ENCODE data around the gene SAA4. TPM values are rescaled to one million over a fixed set of nuclear protein-coding genes. Genes with fewer than 3 reads are reported as not detected.
"Not testable (repeated sequence)": the region's sequence is repeated elsewhere in the genome, so short reads cannot be mapped to it uniquely, and the experiment has no call there.

The SAA4 gene
- total and polyA plus RNA-seq, 2 of the 8 experiments (the other 6 are each of a cell fraction or from before 2014, with no cell fraction given), result not detected

- H2BK120ac ChIP-seq (replicated peaks; ENCODE audit: low read depth, low read length); H3K9ac ChIP-seq (replicated peaks in 1 of 4; ENCODE audit: extremely low read depth in 1 of 4, low read depth in 3 of 4, low read length in 3 of 4); H2BK5ac ChIP-seq (ENCODE audit: low read depth, low read length); H3K14ac ChIP-seq (ENCODE audit: insufficient read length); H4K20me1 ChIP-seq (replicated peaks in 1 of 2; ENCODE audit: control insufficient read depth in 1 of 2, insufficient read depth in 2 of 2, low read length in 2 of 2); H3K27me3 ChIP-seq (replicated peaks in 1 of 4; ENCODE audit: control insufficient read depth in 3 of 4, extremely low read depth in 1 of 4, insufficient read depth in 3 of 4, low read length in 3 of 4); H2BK20ac ChIP-seq (ENCODE audit: low read length); H2BK15ac ChIP-seq (ENCODE audit: low read length); DNase-seq (ENCODE audit: low read depth in 1 of 2, low spot score in 2 of 2); H4K8ac ChIP-seq (ENCODE audit: extremely low read depth, insufficient read depth, low read length); H3K23me2 ChIP-seq (ENCODE audit: low read depth, low read length); H4K91ac ChIP-seq (replicated peaks; ENCODE audit: insufficient read length, low read length); H4K5ac ChIP-seq (ENCODE audit: insufficient read length, low read depth, low read length); H2BK12ac ChIP-seq (ENCODE audit: low read depth, low read length); H3K36me3 ChIP-seq (ENCODE audit: control insufficient read depth in 2 of 4, insufficient read depth in 4 of 4, low read length in 3 of 4); H2AK5ac ChIP-seq (ENCODE audit: low read depth, low read length); H3K9me3 ChIP-seq (ENCODE audit: insufficient read depth in 2 of 2, low read depth in 1 of 2, low read length in 1 of 2); H3K4ac ChIP-seq (replicated peaks; ENCODE audit: insufficient read length, low read depth, low read length); CTCF ChIA-PET (ENCODE audit: partially characterized antibody); H3K4me2 ChIP-seq (ENCODE audit: insufficient read depth in 1 of 2, low read depth in 2 of 2, low read length in 2 of 2); H3K56ac ChIP-seq (replicated peaks; ENCODE audit: insufficient read length, low read depth, low read length); H3K79me1 ChIP-seq (ENCODE audit: low read depth, low read length); FAIRE-seq; H3K4me3 ChIP-seq (ENCODE audit: extremely low read depth in 1 of 4, insufficient read depth in 2 of 4, low read depth in 3 of 4, low read length in 4 of 4); H3K4me1 ChIP-seq (replicated peaks in 1 of 4; ENCODE audit: control insufficient read depth in 3 of 4, insufficient read depth in 4 of 4, low read length in 3 of 4); H3K79me2 ChIP-seq (ENCODE audit: control insufficient read depth in 1 of 2, insufficient read depth in 2 of 2, low read length in 2 of 2); H2AFZ ChIP-seq (ENCODE audit: low read length); H3K18ac ChIP-seq (ENCODE audit: extremely low read depth, low read length); H3K23ac ChIP-seq (ENCODE audit: insufficient read length); H3K27ac ChIP-seq (ENCODE audit: low read depth, low read length): not testable (repeated sequence)
- TF ChIP-seq CEBPB (IDR thresholded peaks at IDR 0.05; ENCODE audit: low read depth, low read length), result 0 out of 2 replicates have a peak, but pooled peaks have one; percentile 60
- POLR2A ChIA-PET (ENCODE audit: partially characterized antibody), result interaction anchor here (1.7 kb wide), 1 partner anchor 10 kb away, joined by 5 read pairs; no protein-coding TSS in a partner anchor
- WGBS, 2 experiments (ENCODE audit: extremely low coverage in 1 of 2, insufficient coverage in 1 of 2, insufficient read length in 1 of 2, insufficient replicate concordance in 2 of 2, low coverage in 1 of 2, low lambda C conversion rate in 2 of 2, missing lambda C conversion rate in 1 of 2), result 90% methylated on average over 6 of the region's 10 CpGs; no CpG with 5 or more reads in 1 of the 2 experiments
Observed at GRCh38 chr11:18267335-18268133, 30.9 kb upstream of the SAA4 start.
